Erythroblast (primary cell): Measurements from ENCODE around the gene NADSYN1.
A peak's percentile ranks its signal among the peaks of the same experiment; 100 is the strongest.
"Not testable (repeated sequence)": the region's sequence is repeated elsewhere in the genome, so short reads cannot be mapped to it uniquely, and the experiment has no call there.

ENCODE experiments used
- DNase-seq, 2 experiments: peaks; one replicate each; lab custom pipeline; 2025; lab: John Stamatoyannopoulos, UW
- GATA1 ChIP-seq: IDR thresholded peaks from 2 replicates; pipeline ENCODE4 v1.6.1; 2011; ENCODE audit warnings: low read depth, mild to moderate bottlenecking, control low read depth, low read length, moderate library complexity
- POLR2A ChIP-seq: IDR thresholded peaks from 2 replicates; pipeline ENCODE4 v1.6.1; 2011; ENCODE audit warnings: mild to moderate bottlenecking, low read length

Gene NADSYN1

GRCh38 chr11:71507102-71507501, 54.1 kb downstream of the NADSYN1 start:
- no peak for TF ChIP-seq GATA1
- no peak for DNase-seq

GRCh38 chr11:71518506-71519471, 65.8 kb downstream of the NADSYN1 start:
- TF ChIP-seq POLR2A, result no peak
- no peak for TF ChIP-seq GATA1
- DNase-seq, result no peak

- no peak for TF ChIP-seq POLR2A
- TF ChIP-seq GATA1, result no peak
Observed at GRCh38 chr11:71519546-71519945, 66.5 kb downstream of the NADSYN1 start.

GRCh38 chr11:71525188-71525937, 72.4 kb downstream of the NADSYN1 start:
- TF ChIP-seq POLR2A, result no peak
- TF ChIP-seq GATA1, result no peak
- DNase-seq, result no peak

More at GRCh38 chr11:71519546-71519945, 66.5 kb downstream of the NADSYN1 start:
- no peak for DNase-seq

GRCh38 chr11:71525938-71526495, 73.0 kb downstream of the NADSYN1 start:
- DNase-seq, result no peak
- no peak for TF ChIP-seq POLR2A

GRCh38 chr11:71526796-71527575, 74.0 kb downstream of the NADSYN1 start, which contains the start of gene KRTAP5-7:
KRTAP5-7 (plus strand) TSS chr11:71527267; CDS start chr11:71527301, 34 bp downstream.
- not testable (repeated sequence) for DNase-seq

GRCh38 chr11:71527576-71528210, 74.7 kb downstream of the NADSYN1 start:
- TF ChIP-seq GATA1 (no peak), POLR2A (no peak)

GRCh38 chr11:71530602-71531001, 77.6 kb downstream of the NADSYN1 start:
- DNase-seq, result no peak
- no peak for TF ChIP-seq POLR2A

More at GRCh38 chr11:71527576-71528210, 74.7 kb downstream of the NADSYN1 start:
- no peak for DNase-seq

- TF ChIP-seq POLR2A, result no peak
- TF ChIP-seq GATA1, result no peak
- DNase-seq, result no peak
Observed at GRCh38 chr11:71532036-71532610, 79.1 kb downstream of the NADSYN1 start.

- DNase-seq, result peak; percentile 7 to 63
Observed at GRCh38 chr11:71534711-71535608, 82.0 kb downstream of the NADSYN1 start.

- TF ChIP-seq POLR2A (no peak), GATA1 (no peak)
- no peak for DNase-seq
Observed at GRCh38 chr11:71535825-71536224, 82.8 kb downstream of the NADSYN1 start.

- TF ChIP-seq POLR2A (no peak), GATA1 (no peak)
- no peak for DNase-seq
Observed at GRCh38 chr11:71537537-71537936, 84.5 kb downstream of the NADSYN1 start.

GRCh38 chr11:71537977-71538665, 85.1 kb downstream of the NADSYN1 start, which contains the start of gene KRTAP5-8:
KRTAP5-8 (plus strand) TSS chr11:71538025; CDS start chr11:71538056, 31 bp downstream.
- not testable (repeated sequence) for DNase-seq
